HCT116 (cell line): ENCODE results near the gene CTNND2. TPM values are rescaled to one million over a fixed set of nuclear protein-coding genes. Genes with fewer than 3 reads are reported as not detected.

Experiments used
- ATAC-seq: fragments of 200-7000 bp; cut with Tn5 transposase; 2 replicates; pipeline ENCODE4 v1.9.1; 2020; ENCODE audit warnings: mild to moderate bottlenecking, moderate library complexity
- BruUV-seq: library from RNA; stranded (reverse); fragments of 400-500 nt; replicated peaks from 2 replicates; lab custom pipeline; 2021; lab: Mats Ljungman, UMichigan
- CTCF ChIA-PET: fragments of 300-600 bp; sonication (Branson Sonifier 250); formaldehyde crosslinking; loops from one replicate; lab custom pipeline; 2021; ENCODE audit warnings: antibody characterized with exemption; lab: Charles Lee
- POLR2A ChIA-PET: fragments of 300-600, 350-600 bp; sonication (Branson Sonifier 250); formaldehyde crosslinking; loops from one replicate; lab custom pipeline; 2021; ENCODE audit warnings: antibody characterized with exemption; lab: Charles Lee
- RAD21 ChIA-PET, 2 experiments: fragments of 300-600 bp; sonication (Branson Sonifier 250); formaldehyde crosslinking; loops; one replicate each; lab custom pipeline; 2023; ENCODE audit warnings: low total read pairs in 2 of 2; ENCODE audit not compliant: uncharacterized antibody in 2 of 2, unreplicated experiment in 2 of 2, low non-redundant PET in 1 of 2; lab: Charles Lee
- DNase-seq: peaks from one replicate; pipeline ENCODE4 v3.0.0-alpha.2; 2010; ENCODE audit warnings: low read depth, low spot score
- H2AFZ ChIP-seq: fragments of 200-600 bp; shearing (Covaris generic), sonication (generic); 2 replicates; pipeline ENCODE4 v1.6.1; 2017; ENCODE audit warnings: low read depth, mixed run types, mixed read lengths, antibody characterized with exemption, low read length; ENCODE audit not compliant: poor library complexity, severe bottlenecking
- H3K27ac ChIP-seq: 2 replicates; pipeline ENCODE4 v1.5.1; 2012; ENCODE audit warnings: low read depth, low read length
- H3K27me3 ChIP-seq: fragments of 200-600 bp; sonication (generic); 2 replicates; pipeline ENCODE4 v1.6.1; 2016; ENCODE audit warnings: mixed run types, low read length, mixed read lengths; ENCODE audit not compliant: insufficient read depth
- H3K36me3 ChIP-seq, 2 experiments: fragments of 200-500 bp in 1 of 2; fragments of 200-600 bp in 1 of 2; sonication (Bioruptor generic) in 1 of 2; sonication (generic) in 1 of 2; 2 replicates each; pipeline versions ENCODE4 v1.5.1 to v1.6.1; 2014 to 2016; ENCODE audit warnings: low read length in 2 of 2, inconsistent platforms in 1 of 2, mixed read lengths in 1 of 2, mixed run types in 1 of 2; ENCODE audit not compliant: insufficient read depth in 2 of 2, control insufficient read depth in 1 of 2
- H3K4me1 ChIP-seq, 2 experiments: fragments of 200-600 bp in 1 of 2; sonication (generic) in 1 of 2; 2 replicates each; pipeline versions ENCODE4 v1.5.1 to v1.6.1; 2012 to 2017; ENCODE audit warnings: low read length in 2 of 2, inconsistent platforms in 1 of 2, mild to moderate bottlenecking in 1 of 2, mixed read lengths in 1 of 2, mixed run types in 1 of 2, moderate library complexity in 1 of 2; ENCODE audit not compliant: insufficient read depth in 2 of 2, control insufficient read depth in 1 of 2
- H3K4me2 ChIP-seq: fragments of 200-600 bp; sonication (generic); 2 replicates; pipeline ENCODE4 v1.6.1; 2017; ENCODE audit warnings: mixed run types, low read length, mixed read lengths
- H3K4me3 ChIP-seq, 2 experiments: fragments of 200-600 bp in 1 of 2; sonication (generic) in 1 of 2; replicated peaks in 1 of 2; 2 replicates each; pipeline ENCODE4 v1.5.1; 2011 to 2016; ENCODE audit warnings: low read length in 2 of 2, control low read depth in 1 of 2, low read depth in 1 of 2, mild to moderate bottlenecking in 1 of 2, mixed read lengths in 1 of 2, mixed run types in 1 of 2
- H3K79me2 ChIP-seq: fragments of 200-600 bp; sonication (generic); 2 replicates; pipeline ENCODE4 v1.6.1; 2017; ENCODE audit warnings: mild to moderate bottlenecking, mixed run types, low read length, moderate library complexity, mixed read lengths; ENCODE audit not compliant: insufficient read depth
- H3K9ac ChIP-seq: fragments of 200-600 bp; sonication (generic); 2 replicates; pipeline ENCODE4 v1.6.1; 2016; ENCODE audit warnings: low read length, mixed read lengths
- H3K9me2 ChIP-seq: fragments of 200-600 bp; sonication (generic), shearing (Covaris generic); 2 replicates; pipeline ENCODE4 v1.6.1; 2017; ENCODE audit warnings: mixed run types, mild to moderate bottlenecking, moderate library complexity; ENCODE audit not compliant: insufficient read depth
- H3K9me3 ChIP-seq, 2 experiments: fragments of 200-500 bp in 1 of 2; fragments of 200-600 bp in 1 of 2; sonication (Bioruptor generic) in 1 of 2; sonication (generic) in 1 of 2; 2 replicates each; pipeline ENCODE4 v1.6.1; 2014 to 2017; ENCODE audit warnings: low read length in 2 of 2, mixed read lengths in 2 of 2, inconsistent platforms in 1 of 2, low read depth in 1 of 2, mild to moderate bottlenecking in 1 of 2, mixed run types in 1 of 2, moderate library complexity in 1 of 2; ENCODE audit not compliant: control insufficient read depth in 1 of 2, insufficient read depth in 1 of 2
- H4K20me1 ChIP-seq: fragments of 200-600 bp; sonication (generic), shearing (Covaris generic); 2 replicates; pipeline ENCODE4 v1.6.1; 2017; ENCODE audit warnings: mixed run types, mild to moderate bottlenecking, moderate library complexity; ENCODE audit not compliant: insufficient read depth
- CBX3 ChIP-seq: IDR thresholded peaks from 2 replicates; pipeline ENCODE4 v1.6.1; 2012; ENCODE audit warnings: low read depth
- CEBPB ChIP-seq: IDR thresholded peaks from 2 replicates; pipeline ENCODE4 v1.6.1; 2012; ENCODE audit warnings: low read depth
- EGR1 ChIP-seq: IDR thresholded peaks from 2 replicates; pipeline ENCODE4 v1.6.1; 2012; ENCODE audit warnings: low read depth
- ELF1 ChIP-seq: IDR thresholded peaks from 2 replicates; pipeline ENCODE4 v1.6.1; 2012; ENCODE audit warnings: low read depth, borderline replicate concordance
- EZH2 ChIP-seq: fragments of 200-600 bp; sonication (generic); IDR thresholded peaks from 2 replicates; pipeline ENCODE4 v1.6.1; 2017; ENCODE audit warnings: antibody characterized with exemption, mixed run types
- EZH2phosphoT487 ChIP-seq: fragments of 200-600 bp; IDR thresholded peaks from 2 replicates; pipeline ENCODE4 v1.6.1; 2018; ENCODE audit warnings: antibody characterized with exemption, borderline replicate concordance
- JUND ChIP-seq: IDR thresholded peaks from 2 replicates; pipeline ENCODE4 v1.6.1; 2012
- MAX ChIP-seq: IDR thresholded peaks from 2 replicates; pipeline ENCODE4 v1.6.1; 2012
- POLR2A ChIP-seq: IDR thresholded peaks from 2 replicates; pipeline ENCODE4 v1.7.0; 2011; ENCODE audit warnings: borderline replicate concordance; ENCODE audit not compliant: insufficient read depth, insufficient read length; ENCODE audit errors: extremely low read depth
- POLR2AphosphoS5 ChIP-seq: IDR thresholded peaks from 2 replicates; pipeline ENCODE4 v1.6.1; 2011; ENCODE audit warnings: mild to moderate bottlenecking, low read depth, low read length, moderate library complexity
- RAD21 ChIP-seq: IDR thresholded peaks from 2 replicates; pipeline ENCODE4 v1.6.1; 2012; ENCODE audit warnings: low read depth, mild to moderate bottlenecking
- SP1 ChIP-seq: IDR thresholded peaks from 2 replicates; pipeline ENCODE4 v1.6.1; 2012; ENCODE audit warnings: low read depth
- SRF ChIP-seq: IDR thresholded peaks from 2 replicates; pipeline ENCODE4 v1.6.1; 2012; ENCODE audit warnings: low read depth
- TCF7L2 ChIP-seq: IDR thresholded peaks from 2 replicates; pipeline ENCODE4 v1.7.0; 2011; ENCODE audit warnings: borderline replicate concordance, inconsistent platforms; ENCODE audit not compliant: insufficient read depth, insufficient read length; ENCODE audit errors: extremely low read depth
- YY1 ChIP-seq: IDR thresholded peaks from 2 replicates; pipeline ENCODE4 v1.6.1; 2011; ENCODE audit warnings: low read length, low read depth, moderate library complexity, mild to moderate bottlenecking; ENCODE audit not compliant: insufficient replicate concordance; ENCODE audit errors: extremely low read depth
- ZFX ChIP-seq: fragments of 450-650 bp; IDR thresholded peaks from 2 replicates; pipeline ENCODE4 v1.6.1; 2017
- ZNF274 ChIP-seq: fragments of 200-500 bp; sonication (Bioruptor generic); IDR thresholded peaks from 2 replicates; pipeline ENCODE4 v1.6.1; 2014; ENCODE audit warnings: mild to moderate bottlenecking, low read depth, low read length, inconsistent platforms
- intact Hi-C: fragments of 100-400 bp; cut with micrococcal nuclease; formaldehyde crosslinking; loops from 2 replicates; pipeline ENCODE4 v1.10.0; 2022
- total RNA-seq: library from RNA; stranded (reverse); gene quantifications from one replicate; pipeline ENCODE4 v1.2.1, GENCODE V29; 2021; ENCODE audit not compliant: unreplicated experiment
- TF ChIP-seq, protein P1 (sequence below): IDR thresholded peaks from 2 replicates; pipeline ENCODE4 v1.6.1; 2012; ENCODE audit warnings: low read depth
- TF ChIP-seq, protein P2 (sequence below): IDR thresholded peaks from 2 replicates; pipeline ENCODE4 v1.6.1; 2011; ENCODE audit warnings: mild to moderate bottlenecking, low read length, moderate library complexity; ENCODE audit not compliant: insufficient replicate concordance; ENCODE audit errors: extremely low read depth
- TF ChIP-seq, protein P3 (sequence below): IDR thresholded peaks from 2 replicates; pipeline ENCODE4 v1.6.1; 2012

CTNND2 gene
- total RNA-seq, 1 experiment from 2014 or later = not detected

DNA sequence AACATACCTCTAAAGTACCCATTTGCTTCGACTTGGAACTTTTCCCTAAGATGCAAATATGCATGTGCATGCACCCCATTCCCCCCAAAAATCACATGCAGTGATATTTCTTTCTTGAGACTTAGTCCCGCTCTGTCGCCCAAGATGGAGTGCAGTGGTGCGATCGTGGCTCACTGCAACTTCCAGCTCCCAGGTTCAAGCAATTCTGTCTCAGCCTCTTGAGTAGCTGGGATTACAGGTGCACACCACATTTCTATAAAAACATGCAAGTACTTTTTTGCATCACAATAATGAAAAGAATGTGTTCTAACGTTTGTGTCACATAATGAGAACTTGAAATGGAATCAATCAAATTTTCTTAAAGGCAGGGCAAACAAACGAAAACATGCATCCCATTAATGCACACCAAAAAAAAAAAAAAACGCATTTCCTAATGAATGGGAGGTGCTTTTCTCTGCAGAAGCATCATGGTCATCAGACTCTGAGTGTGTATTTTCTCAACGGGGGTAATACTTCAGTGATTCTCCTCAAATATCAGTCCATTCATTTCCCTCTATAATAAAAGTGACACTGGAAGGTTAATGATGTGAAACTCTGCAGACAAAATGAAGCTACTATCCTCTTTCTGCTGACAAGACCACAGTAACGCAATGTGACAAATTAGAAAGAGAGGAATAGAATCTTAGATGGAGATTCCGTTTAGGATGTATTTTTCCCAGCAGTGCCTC, 389.4 kb downstream of the CTNND2 start:
- no peak overlapping the region for H3K4me3 ChIP-seq
- H3K27ac ChIP-seq = no peak overlapping the region
- H3K79me2 ChIP-seq = no peaks in the 10 kb centered on the region
- ChIA-PET POLR2A (no interaction called here), CTCF (no interaction called here), RAD21 (no interaction called here)
- H3K36me3 ChIP-seq = no peaks in the 10 kb centered on the region
- H3K4me2 ChIP-seq = no peak overlapping the region
- H3K4me1 ChIP-seq = no peaks in the 10 kb centered on the region
- peaks cover 4 to 26% of the 10 kb centered on the region in 2 experiments; a peak in 2 of 4 replicates for H3K9me3 ChIP-seq
- H3K27me3 ChIP-seq = no peaks in the 10 kb centered on the region
- intact Hi-C loops = no loop called here
- H3K9ac ChIP-seq = no peak overlapping the region
- TF ChIP-seq MAX (no peak), EZH2 (no peak), RAD21 (no peak), EGR1 (no peak), ZFX (no peak), ELF1 (no peak), ZNF274 (no peak), TCF7L2 (no peak), EZH2phosphoT487 (no peak), CBX3 (no peak), YY1 (no peak), POLR2A (no peak), SP1 (no peak), CEBPB (no peak), SRF (no peak), POLR2AphosphoS5 (no peak), JUND (no peak)
- TF ChIP-seq, protein P1, sequence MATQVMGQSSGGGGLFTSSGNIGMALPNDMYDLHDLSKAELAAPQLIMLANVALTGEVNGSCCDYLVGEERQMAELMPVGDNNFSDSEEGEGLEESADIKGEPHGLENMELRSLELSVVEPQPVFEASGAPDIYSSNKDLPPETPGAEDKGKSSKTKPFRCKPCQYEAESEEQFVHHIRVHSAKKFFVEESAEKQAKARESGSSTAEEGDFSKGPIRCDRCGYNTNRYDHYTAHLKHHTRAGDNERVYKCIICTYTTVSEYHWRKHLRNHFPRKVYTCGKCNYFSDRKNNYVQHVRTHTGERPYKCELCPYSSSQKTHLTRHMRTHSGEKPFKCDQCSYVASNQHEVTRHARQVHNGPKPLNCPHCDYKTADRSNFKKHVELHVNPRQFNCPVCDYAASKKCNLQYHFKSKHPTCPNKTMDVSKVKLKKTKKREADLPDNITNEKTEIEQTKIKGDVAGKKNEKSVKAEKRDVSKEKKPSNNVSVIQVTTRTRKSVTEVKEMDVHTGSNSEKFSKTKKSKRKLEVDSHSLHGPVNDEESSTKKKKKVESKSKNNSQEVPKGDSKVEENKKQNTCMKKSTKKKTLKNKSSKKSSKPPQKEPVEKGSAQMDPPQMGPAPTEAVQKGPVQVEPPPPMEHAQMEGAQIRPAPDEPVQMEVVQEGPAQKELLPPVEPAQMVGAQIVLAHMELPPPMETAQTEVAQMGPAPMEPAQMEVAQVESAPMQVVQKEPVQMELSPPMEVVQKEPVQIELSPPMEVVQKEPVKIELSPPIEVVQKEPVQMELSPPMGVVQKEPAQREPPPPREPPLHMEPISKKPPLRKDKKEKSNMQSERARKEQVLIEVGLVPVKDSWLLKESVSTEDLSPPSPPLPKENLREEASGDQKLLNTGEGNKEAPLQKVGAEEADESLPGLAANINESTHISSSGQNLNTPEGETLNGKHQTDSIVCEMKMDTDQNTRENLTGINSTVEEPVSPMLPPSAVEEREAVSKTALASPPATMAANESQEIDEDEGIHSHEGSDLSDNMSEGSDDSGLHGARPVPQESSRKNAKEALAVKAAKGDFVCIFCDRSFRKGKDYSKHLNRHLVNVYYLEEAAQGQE = no peak
- TF ChIP-seq, protein P2, sequence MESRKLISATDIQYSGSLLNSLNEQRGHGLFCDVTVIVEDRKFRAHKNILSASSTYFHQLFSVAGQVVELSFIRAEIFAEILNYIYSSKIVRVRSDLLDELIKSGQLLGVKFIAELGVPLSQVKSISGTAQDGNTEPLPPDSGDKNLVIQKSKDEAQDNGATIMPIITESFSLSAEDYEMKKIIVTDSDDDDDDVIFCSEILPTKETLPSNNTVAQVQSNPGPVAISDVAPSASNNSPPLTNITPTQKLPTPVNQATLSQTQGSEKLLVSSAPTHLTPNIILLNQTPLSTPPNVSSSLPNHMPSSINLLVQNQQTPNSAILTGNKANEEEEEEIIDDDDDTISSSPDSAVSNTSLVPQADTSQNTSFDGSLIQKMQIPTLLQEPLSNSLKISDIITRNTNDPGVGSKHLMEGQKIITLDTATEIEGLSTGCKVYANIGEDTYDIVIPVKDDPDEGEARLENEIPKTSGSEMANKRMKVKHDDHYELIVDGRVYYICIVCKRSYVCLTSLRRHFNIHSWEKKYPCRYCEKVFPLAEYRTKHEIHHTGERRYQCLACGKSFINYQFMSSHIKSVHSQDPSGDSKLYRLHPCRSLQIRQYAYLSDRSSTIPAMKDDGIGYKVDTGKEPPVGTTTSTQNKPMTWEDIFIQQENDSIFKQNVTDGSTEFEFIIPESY = no peak
- TF ChIP-seq, protein P3, sequence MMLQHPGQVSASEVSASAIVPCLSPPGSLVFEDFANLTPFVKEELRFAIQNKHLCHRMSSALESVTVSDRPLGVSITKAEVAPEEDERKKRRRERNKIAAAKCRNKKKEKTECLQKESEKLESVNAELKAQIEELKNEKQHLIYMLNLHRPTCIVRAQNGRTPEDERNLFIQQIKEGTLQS = no peak
- no peaks in the 10 kb centered on the region for H3K9me2 ChIP-seq
- no peak for DNase-seq
- H2AFZ ChIP-seq = no peak overlapping the region
- no peak for ATAC-seq
- no peaks in the 10 kb centered on the region for H4K20me1 ChIP-seq
- no TSS peak for BruUV-seq
